ENCODE data around the gene NOS1AP.

GRCh38 chr1:162189345-162189744 lies 119.9 kb downstream of the NOS1AP start:
- TF ChIP-seq CTCF (IDR thresholded peaks at IDR 0.05; ENCODE audit: low read depth, low read length): no peak
- TF ChIP-seq POLR2A (IDR thresholded peaks at IDR 0.05; ENCODE audit: extremely low read depth, insufficient read length): no peak
